Measurements from ENCODE around the gene ZNF385D.

ZNF385D gene

DNA sequence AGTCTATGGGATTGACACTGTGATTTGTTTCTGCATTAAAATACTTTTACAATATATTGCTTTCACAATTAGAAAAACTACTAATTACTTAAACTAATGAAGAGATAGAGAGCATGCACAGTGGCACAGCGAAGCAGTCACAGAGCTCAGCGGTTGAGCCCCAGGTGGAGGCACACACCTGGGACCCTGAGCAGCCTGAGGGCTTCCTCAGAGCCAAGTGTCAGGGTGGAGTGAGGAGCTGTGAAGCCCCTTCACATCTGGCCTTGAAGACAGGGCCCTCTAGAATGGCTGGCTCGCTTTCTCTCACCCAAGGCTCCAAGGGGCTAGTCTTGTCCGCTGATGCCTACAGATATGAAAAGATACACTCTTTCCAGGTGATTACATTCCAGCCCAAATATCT, 287.7 kb downstream of the ZNF385D start:
- H3K4me1 ChIP-seq (ENCODE audit: insufficient read depth, poor library complexity, severe bottlenecking), result no peaks in the 10 kb centered on the region
- TF ChIP-seq, protein P1, sequence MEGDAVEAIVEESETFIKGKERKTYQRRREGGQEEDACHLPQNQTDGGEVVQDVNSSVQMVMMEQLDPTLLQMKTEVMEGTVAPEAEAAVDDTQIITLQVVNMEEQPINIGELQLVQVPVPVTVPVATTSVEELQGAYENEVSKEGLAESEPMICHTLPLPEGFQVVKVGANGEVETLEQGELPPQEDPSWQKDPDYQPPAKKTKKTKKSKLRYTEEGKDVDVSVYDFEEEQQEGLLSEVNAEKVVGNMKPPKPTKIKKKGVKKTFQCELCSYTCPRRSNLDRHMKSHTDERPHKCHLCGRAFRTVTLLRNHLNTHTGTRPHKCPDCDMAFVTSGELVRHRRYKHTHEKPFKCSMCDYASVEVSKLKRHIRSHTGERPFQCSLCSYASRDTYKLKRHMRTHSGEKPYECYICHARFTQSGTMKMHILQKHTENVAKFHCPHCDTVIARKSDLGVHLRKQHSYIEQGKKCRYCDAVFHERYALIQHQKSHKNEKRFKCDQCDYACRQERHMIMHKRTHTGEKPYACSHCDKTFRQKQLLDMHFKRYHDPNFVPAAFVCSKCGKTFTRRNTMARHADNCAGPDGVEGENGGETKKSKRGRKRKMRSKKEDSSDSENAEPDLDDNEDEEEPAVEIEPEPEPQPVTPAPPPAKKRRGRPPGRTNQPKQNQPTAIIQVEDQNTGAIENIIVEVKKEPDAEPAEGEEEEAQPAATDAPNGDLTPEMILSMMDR (IDR thresholded peaks at IDR 0.05; ENCODE audit: poor library complexity, severe bottlenecking), result no peak
- H3K4me3 ChIP-seq (ENCODE audit: severe bottlenecking), result no peak overlapping the region
- H3K9me3 ChIP-seq (ENCODE audit: severe bottlenecking), result no peaks in the 10 kb centered on the region
- H3K36me3 ChIP-seq (ENCODE audit: low read depth), result no peaks in the 10 kb centered on the region
- no peak overlapping the region for H3K27ac ChIP-seq (ENCODE audit: poor library complexity, severe bottlenecking)
- no peaks in the 10 kb centered on the region for H3K27me3 ChIP-seq (ENCODE audit: insufficient read depth, poor library complexity, severe bottlenecking)
- DNase-seq (ENCODE audit: low spot score) (no peak), ATAC-seq (ENCODE audit: low read depth) (no peak)

DNA sequence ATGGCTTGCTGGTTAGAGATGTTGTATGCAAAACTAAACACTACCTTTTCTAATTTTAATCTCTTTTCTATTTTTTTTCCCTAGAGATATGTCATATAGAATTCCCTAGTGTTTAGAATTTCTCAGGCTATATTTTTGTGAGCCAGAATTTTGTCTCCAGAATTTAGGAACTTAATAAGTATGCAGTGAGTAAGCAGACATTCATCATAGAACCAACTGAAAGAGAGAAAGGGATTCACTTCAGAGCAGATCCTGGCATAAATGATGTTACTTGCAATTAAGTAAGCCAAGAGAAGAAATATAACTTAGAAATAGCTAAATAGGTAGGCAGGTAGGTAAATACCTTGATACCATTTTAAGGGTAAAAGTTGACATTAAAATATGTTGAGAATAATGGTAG, 288.9 kb downstream of the ZNF385D start:
- ATAC-seq (ENCODE audit: low read depth), result no peak
- Histone ChIP-seq H3K9me3 (ENCODE audit: severe bottlenecking) (no peaks in the 10 kb centered on the region), H3K4me3 (ENCODE audit: severe bottlenecking) (no peak overlapping the region), H3K27ac (ENCODE audit: poor library complexity, severe bottlenecking) (no peak overlapping the region), H3K36me3 (ENCODE audit: low read depth) (no peaks in the 10 kb centered on the region), H3K27me3 (ENCODE audit: insufficient read depth, poor library complexity, severe bottlenecking) (no peaks in the 10 kb centered on the region), H3K4me1 (ENCODE audit: insufficient read depth, poor library complexity, severe bottlenecking) (no peaks in the 10 kb centered on the region)
- TF ChIP-seq, protein P1 (IDR thresholded peaks at IDR 0.05; ENCODE audit: poor library complexity, severe bottlenecking), result no peak
- DNase-seq (ENCODE audit: low spot score), result no peak

DNA sequence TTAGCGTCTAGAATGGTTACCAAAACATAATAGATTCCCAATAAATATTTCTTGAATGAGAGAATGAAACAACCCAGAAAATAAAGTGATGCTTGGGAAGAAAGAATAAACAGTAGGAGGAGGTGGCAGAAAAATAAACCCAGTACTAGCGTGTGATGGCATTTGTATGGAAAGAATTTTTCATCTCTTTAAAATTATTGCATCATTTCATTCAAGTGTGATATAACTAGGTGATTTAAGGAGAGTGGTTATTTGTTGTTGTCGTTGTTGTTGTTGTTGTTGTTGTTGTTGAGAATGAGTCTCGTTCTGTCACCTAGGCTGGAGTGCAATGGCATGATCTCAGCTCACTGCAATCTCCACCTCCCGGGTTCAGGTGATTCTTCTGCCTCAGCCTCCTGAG, 293.9 kb downstream of the ZNF385D start:
- ATAC-seq (ENCODE audit: low read depth), result no peak

DNA sequence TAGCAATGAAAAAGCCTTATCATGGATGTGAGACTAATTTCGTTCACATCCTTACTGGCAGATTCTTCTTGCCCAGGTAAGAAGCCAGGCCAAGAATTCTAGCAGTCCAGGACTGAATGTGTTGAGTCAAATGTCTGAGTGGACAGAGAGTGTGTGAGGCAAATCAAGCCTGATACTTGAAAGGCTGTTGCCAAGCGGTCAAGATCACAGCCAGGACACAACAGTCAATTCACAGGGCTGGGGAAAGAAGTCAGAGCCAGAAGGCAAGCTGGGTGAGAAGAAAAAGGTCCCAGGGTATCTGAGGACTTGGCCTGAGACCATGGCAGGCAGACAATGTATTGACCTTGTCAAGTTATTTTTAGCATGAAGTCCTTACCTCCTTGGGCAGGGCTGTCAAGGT, 301.3 kb downstream of the ZNF385D start:
- Histone ChIP-seq H3K9me3 (ENCODE audit: severe bottlenecking) (no peaks in the 10 kb centered on the region), H3K27ac (ENCODE audit: poor library complexity, severe bottlenecking) (no peak overlapping the region), H3K4me1 (ENCODE audit: insufficient read depth, poor library complexity, severe bottlenecking) (no peaks in the 10 kb centered on the region), H3K27me3 (ENCODE audit: insufficient read depth, poor library complexity, severe bottlenecking) (no peaks in the 10 kb centered on the region), H3K4me3 (ENCODE audit: severe bottlenecking) (no peak overlapping the region), H3K36me3 (ENCODE audit: low read depth) (no peaks in the 10 kb centered on the region)
- ATAC-seq (ENCODE audit: low read depth) (no peak), DNase-seq (ENCODE audit: low spot score) (no peak)
- TF ChIP-seq, protein P1 (IDR thresholded peaks at IDR 0.05; ENCODE audit: poor library complexity, severe bottlenecking), result no peak

More for the DNA sequence above, 293.9 kb downstream of the ZNF385D start:
- H3K36me3 ChIP-seq (ENCODE audit: low read depth), result no peaks in the 10 kb centered on the region
- DNase-seq (ENCODE audit: low spot score), result no peak
- H3K27ac ChIP-seq (ENCODE audit: poor library complexity, severe bottlenecking), result no peak overlapping the region
- no peaks in the 10 kb centered on the region for H3K4me1 ChIP-seq (ENCODE audit: insufficient read depth, poor library complexity, severe bottlenecking)
- TF ChIP-seq, protein P1 (IDR thresholded peaks at IDR 0.05; ENCODE audit: poor library complexity, severe bottlenecking), result no peak
- H3K27me3 ChIP-seq (ENCODE audit: insufficient read depth, poor library complexity, severe bottlenecking), result no peaks in the 10 kb centered on the region
- H3K9me3 ChIP-seq (ENCODE audit: severe bottlenecking), result no peaks in the 10 kb centered on the region
- H3K4me3 ChIP-seq (ENCODE audit: severe bottlenecking), result no peak overlapping the region

DNA sequence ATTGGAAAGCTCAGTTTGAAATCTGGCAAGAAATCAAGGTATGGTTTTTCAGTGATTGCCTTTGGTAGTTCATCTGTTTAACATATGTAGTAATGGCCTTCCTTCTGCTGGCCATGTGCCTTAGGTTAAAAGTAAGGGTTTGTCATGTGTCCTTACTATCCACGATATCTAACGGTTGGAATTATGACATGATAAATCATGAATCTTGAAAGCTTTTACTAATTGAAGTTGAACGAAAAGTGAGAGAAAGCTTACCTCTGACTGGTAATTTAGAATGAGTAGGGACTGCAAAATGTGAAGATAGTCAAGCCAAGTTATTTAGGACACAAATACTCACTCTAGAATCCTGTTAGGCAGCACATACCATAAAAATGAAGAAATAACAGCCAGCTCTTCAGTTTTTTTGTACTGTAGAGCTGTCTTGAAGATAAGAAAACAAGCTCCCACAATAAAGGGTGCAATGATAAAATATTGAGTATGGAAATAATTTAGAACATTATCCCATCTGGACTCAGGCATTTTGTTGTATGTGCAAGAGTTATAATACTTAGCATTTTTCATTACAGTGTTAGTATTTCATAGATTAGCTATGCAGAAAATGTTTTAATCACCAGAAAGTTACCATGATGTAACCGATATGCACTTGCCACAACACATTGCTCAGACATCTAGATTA, 303.4 kb downstream of the ZNF385D start:
- Histone ChIP-seq H3K27ac (ENCODE audit: poor library complexity, severe bottlenecking) (no peak overlapping the region), H3K4me1 (ENCODE audit: insufficient read depth, poor library complexity, severe bottlenecking) (no peaks in the 10 kb centered on the region), H3K36me3 (ENCODE audit: low read depth) (no peaks in the 10 kb centered on the region), H3K9me3 (ENCODE audit: severe bottlenecking) (no peaks in the 10 kb centered on the region), H3K27me3 (ENCODE audit: insufficient read depth, poor library complexity, severe bottlenecking) (no peaks in the 10 kb centered on the region), H3K4me3 (ENCODE audit: severe bottlenecking) (no peak overlapping the region)
- DNase-seq (ENCODE audit: low spot score) (no peak), ATAC-seq (ENCODE audit: low read depth) (no peak)
- TF ChIP-seq, protein P1 (IDR thresholded peaks at IDR 0.05; ENCODE audit: poor library complexity, severe bottlenecking), result no peak
